H1 (cell line): ENCODE data around the gene KAT8. TPM values are rescaled to one million over a fixed set of nuclear protein-coding genes. Genes with fewer than 3 reads are reported as not detected.

ENCODE experiments used
- CTCF ChIA-PET: fragments of 300-600 bp; sonication (Branson Sonifier 250); formaldehyde crosslinking; loops from one replicate; lab custom pipeline; 2021; ENCODE audit not compliant: partially characterized antibody; lab: Charles Lee
- POLR2A ChIA-PET: fragments of 300-600 bp; sonication (Branson Sonifier 250); formaldehyde crosslinking; loops from one replicate; lab custom pipeline; 2021; ENCODE audit warnings: inconsistent platforms; ENCODE audit not compliant: partially characterized antibody; lab: Charles Lee
- DNase-seq, 2 experiments: peaks; one replicate each; pipeline versions ENCODE4 v3.0.0 to v3.0.0-alpha.2; 2010 to 2022; ENCODE audit warnings: low spot score in 2 of 2, low read depth in 1 of 2, mixed read lengths in 1 of 2
- FAIRE-seq: peaks from 2 replicates; lab custom pipeline; 2011; peaks lifted over from hg19 to GRCh38; lab: Jason Lieb, UNC
- H2AFZ ChIP-seq: 2 replicates; pipeline ENCODE4 v1.8.1; 2012; ENCODE audit warnings: low read length, inconsistent platforms
- H2AK5ac ChIP-seq: 2 replicates; pipeline ENCODE4 v1.6.1; 2013; ENCODE audit warnings: low read depth, low read length
- H2BK120ac ChIP-seq: replicated peaks from 2 replicates; pipeline ENCODE3; 2013; ENCODE audit warnings: low read depth, low read length, inconsistent platforms
- H2BK12ac ChIP-seq: 2 replicates; pipeline ENCODE4 v1.6.1; 2013; ENCODE audit warnings: low read depth, low read length
- H2BK15ac ChIP-seq: 2 replicates; pipeline ENCODE4 v1.6.1; 2013; ENCODE audit warnings: low read length
- H2BK20ac ChIP-seq: 2 replicates; pipeline ENCODE4 v1.6.1; 2013; ENCODE audit warnings: low read length
- H2BK5ac ChIP-seq: 2 replicates; pipeline ENCODE4 v1.6.1; 2013; ENCODE audit warnings: low read depth, low read length
- H3K14ac ChIP-seq: 2 replicates; pipeline ENCODE4 v1.6.1; 2013; ENCODE audit warnings: inconsistent platforms; ENCODE audit not compliant: insufficient read length
- H3K18ac ChIP-seq: 2 replicates; pipeline ENCODE4 v1.6.1; 2013; ENCODE audit warnings: low read length; ENCODE audit errors: extremely low read depth
- H3K23ac ChIP-seq: 2 replicates; pipeline ENCODE4 v1.6.1; 2013; ENCODE audit warnings: inconsistent platforms; ENCODE audit not compliant: insufficient read length
- H3K23me2 ChIP-seq: 2 replicates; pipeline ENCODE4 v1.6.1; 2013; ENCODE audit warnings: low read depth, low read length
- H3K27ac ChIP-seq: 2 replicates; pipeline ENCODE4 v1.6.1; 2011; ENCODE audit warnings: low read depth, low read length, inconsistent platforms
- H3K27me3 ChIP-seq, 4 experiments: replicated peaks in 1 of 4; 1 replicate in 1 of 4; 2 replicates in 3 of 4; pipeline versions ENCODE4 v1.6.1 to v1.8.1; 2011 to 2013; ENCODE audit warnings: low read length in 3 of 4, mild to moderate bottlenecking in 3 of 4, inconsistent platforms in 2 of 4, mixed read lengths in 2 of 4, moderate library complexity in 1 of 4; ENCODE audit not compliant: control insufficient read depth in 3 of 4, insufficient read depth in 3 of 4; ENCODE audit errors: extremely low read depth in 1 of 4
- H3K36me3 ChIP-seq, 4 experiments: 2 replicates each; pipeline versions ENCODE4 v1.6.1 to v1.8.1; 2011 to 2013; ENCODE audit warnings: mild to moderate bottlenecking in 4 of 4, low read length in 3 of 4, moderate library complexity in 2 of 4, control low read depth in 1 of 4, inconsistent platforms in 1 of 4; ENCODE audit not compliant: insufficient read depth in 4 of 4, control insufficient read depth in 2 of 4
- H3K4ac ChIP-seq: replicated peaks from 2 replicates; pipeline ENCODE3; 2013; ENCODE audit warnings: low read length, low read depth, mixed read lengths, inconsistent platforms; ENCODE audit not compliant: insufficient read length
- H3K4me1 ChIP-seq, 4 experiments: replicated peaks in 1 of 4; 1 replicate in 1 of 4; 2 replicates in 3 of 4; pipeline versions ENCODE4 v1.6.1 to v1.8.1; 2011 to 2013; ENCODE audit warnings: low read length in 3 of 4, inconsistent platforms in 2 of 4, mixed read lengths in 1 of 4; ENCODE audit not compliant: insufficient read depth in 4 of 4, control insufficient read depth in 3 of 4
- H3K4me2 ChIP-seq, 2 experiments: 2 replicates each; pipeline versions ENCODE4 v1.6.1 to v1.8.1; 2011 to 2013; ENCODE audit warnings: low read depth in 2 of 2, low read length in 2 of 2, control low read depth in 1 of 2, inconsistent platforms in 1 of 2, mild to moderate bottlenecking in 1 of 2; ENCODE audit not compliant: insufficient read depth in 1 of 2
- H3K4me3 ChIP-seq, 4 experiments: fragments of 200-600, 300-600 bp in 1 of 4; sonication (generic), shearing (Covaris generic), sonication (Bioruptor Twin) in 1 of 4; 2 replicates each; pipeline versions ENCODE4 v1.5.1 to v1.8.1; 2011 to 2016; ENCODE audit warnings: low read length in 4 of 4, low read depth in 3 of 4, control low read depth in 2 of 4, inconsistent platforms in 2 of 4, mild to moderate bottlenecking in 2 of 4, mixed read lengths in 1 of 4, moderate library complexity in 1 of 4; ENCODE audit not compliant: insufficient read depth in 2 of 4; ENCODE audit errors: extremely low read depth in 1 of 4
- H3K56ac ChIP-seq: replicated peaks from 2 replicates; pipeline ENCODE3; 2013; ENCODE audit warnings: low read depth, mild to moderate bottlenecking, mixed read lengths, low read length, inconsistent platforms; ENCODE audit not compliant: insufficient read length
- H3K79me1 ChIP-seq: 2 replicates; pipeline ENCODE4 v1.6.1; 2013; ENCODE audit warnings: low read depth, low read length, control low read depth
- H3K79me2 ChIP-seq, 2 experiments: 2 replicates each; pipeline versions ENCODE4 v1.6.1 to v1.8.1; 2012 to 2013; ENCODE audit warnings: low read length in 2 of 2, mild to moderate bottlenecking in 2 of 2, inconsistent platforms in 1 of 2; ENCODE audit not compliant: insufficient read depth in 2 of 2, control insufficient read depth in 1 of 2
- H3K9ac ChIP-seq, 4 experiments: replicated peaks in 1 of 4; 1 replicate in 1 of 4; 2 replicates in 3 of 4; pipeline versions ENCODE4 v1.6.1 to v1.8.1; 2011 to 2013; ENCODE audit warnings: low read depth in 3 of 4, low read length in 3 of 4, control low read depth in 2 of 4, mild to moderate bottlenecking in 2 of 4, moderate library complexity in 2 of 4, inconsistent platforms in 1 of 4; ENCODE audit errors: extremely low read depth in 1 of 4
- H3K9me3 ChIP-seq, 2 experiments: 2 replicates each; pipeline versions ENCODE4 v1.6.1 to v1.8.1; 2012 to 2013; ENCODE audit warnings: mild to moderate bottlenecking in 2 of 2, moderate library complexity in 2 of 2, control low read depth in 1 of 2, inconsistent platforms in 1 of 2, low read depth in 1 of 2, low read length in 1 of 2, mixed read lengths in 1 of 2; ENCODE audit not compliant: insufficient read depth in 2 of 2
- H4K20me1 ChIP-seq, 2 experiments: replicated peaks in 1 of 2; 2 replicates each; pipeline versions ENCODE3 to v1.8.1; 2011 to 2013; ENCODE audit warnings: inconsistent platforms in 2 of 2, low read length in 2 of 2, mild to moderate bottlenecking in 1 of 2; ENCODE audit not compliant: insufficient read depth in 2 of 2, control insufficient read depth in 1 of 2
- H4K5ac ChIP-seq: 2 replicates; pipeline ENCODE4 v1.6.1; 2013; ENCODE audit warnings: low read length, low read depth, mixed read lengths, inconsistent platforms; ENCODE audit not compliant: insufficient read length
- H4K8ac ChIP-seq: 2 replicates; pipeline ENCODE4 v1.8.0; 2013; ENCODE audit warnings: mild to moderate bottlenecking, moderate library complexity, low read length, inconsistent platforms; ENCODE audit not compliant: insufficient read depth; ENCODE audit errors: extremely low read depth
- H4K91ac ChIP-seq: replicated peaks from 2 replicates; pipeline ENCODE3; 2013; ENCODE audit warnings: low read length, mixed read lengths, inconsistent platforms; ENCODE audit not compliant: insufficient read length
- BACH1 ChIP-seq: IDR thresholded peaks from 2 replicates; pipeline ENCODE4 v1.6.1; 2012; ENCODE audit warnings: low read length, improper control_type of control experiment
- HDAC2 ChIP-seq, 2 experiments: fragments of 300-600 bp in 1 of 2; sonication (generic) in 1 of 2; IDR thresholded peaks; 2 replicates each; pipeline ENCODE4 v1.6.1; 2011 to 2012; ENCODE audit warnings: low read depth in 2 of 2, low read length in 2 of 2, mild to moderate bottlenecking in 2 of 2, moderate library complexity in 2 of 2, borderline replicate concordance in 1 of 2, inconsistent platforms in 1 of 2
- KDM5A ChIP-seq: fragments of 200-600 bp; IDR thresholded peaks from 2 replicates; pipeline ENCODE4 v1.7.1; 2012; ENCODE audit warnings: mild to moderate bottlenecking, low read length, inconsistent platforms, mixed read lengths
- NANOG ChIP-seq: IDR thresholded peaks from 2 replicates; pipeline ENCODE4 v1.6.1; 2011; ENCODE audit warnings: low read length, low read depth, mild to moderate bottlenecking, inconsistent platforms; ENCODE audit not compliant: insufficient read depth, poor library complexity, severe bottlenecking
- RFX5 ChIP-seq: IDR thresholded peaks from 2 replicates; pipeline ENCODE4 v1.6.1; 2011; ENCODE audit warnings: low read depth, low read length, improper control_type of control experiment, borderline replicate concordance
- WGBS, 2 experiments: shearing (Covaris generic) in 1 of 2; methylation state at CpG; one replicate each; pipeline versions ENCODE4 v1.1.6 to v1.1.7; 2013 to 2015; ENCODE audit warnings: low lambda C conversion rate in 2 of 2, mixed read lengths in 2 of 2, inconsistent platforms in 1 of 2, low coverage in 1 of 2, missing lambda C conversion rate in 1 of 2; ENCODE audit not compliant: insufficient replicate concordance in 2 of 2, insufficient coverage in 1 of 2, insufficient read length in 1 of 2; ENCODE audit errors: extremely low coverage in 1 of 2, missing lambda C conversion rate in 1 of 2; 5-methylcytosine and 5-hydroxymethylcytosine counted together
- polyA plus RNA-seq, 7 experiments: library from polyadenylated mRNA; depleted of rRNA in 3 of 7; stranded (reverse) in 5 of 7; unstranded in 2 of 7; fragments of >200 nt in 5 of 7; fragments of 200-250 nt in 2 of 7; gene quantifications; 1 replicate in 5 of 7; 2 replicates in 1 of 7; 4 replicates in 1 of 7; pipeline versions ENCODE4 v1.2.1 to v1.2.3, GENCODE V29; 2011 to 2013; ENCODE audit warnings: missing spikeins in 2 of 7, mixed read lengths in 2 of 7
- total RNA-seq: library from RNA; stranded (reverse); fragmentation: NEBNext Ultra II Directional; extraction: Animal tissue kit (Norgen Biotek cat#: 25700); gene quantifications from 2 replicates; pipeline ENCODE4 v1.2.1, GENCODE V29; 2021

KAT8 gene
- total and polyA plus RNA-seq, 2 of the 8 experiments (the other 6 are each of a cell fraction or from before 2014, with no cell fraction given), result 52.6 to 61.6 TPM

- Histone ChIP-seq H2AFZ (no peak overlapping the region), H3K4ac (no peak overlapping the region), H2BK20ac (no peak overlapping the region), H3K27me3 (no peaks in the 10 kb centered on the region), H2BK120ac (no peak overlapping the region), H2BK15ac (no peak overlapping the region), H3K18ac (no peak overlapping the region), H3K9ac (no peak overlapping the region), H2BK5ac (no peak overlapping the region), H3K4me3 (no peak overlapping the region), H4K20me1 (no peaks in the 10 kb centered on the region), H3K27ac (no peak overlapping the region), H4K91ac (no peak overlapping the region), H4K5ac (no peak overlapping the region), H3K4me1 (no peaks in the 10 kb centered on the region), H3K23me2 (no peaks in the 10 kb centered on the region), H2BK12ac (no peak overlapping the region), H3K4me2 (no peak overlapping the region), H3K23ac (no peak overlapping the region), H2AK5ac (no peak overlapping the region), H3K79me1 (no peaks in the 10 kb centered on the region), H3K79me2 (no peaks in the 10 kb centered on the region), H4K8ac (no peak overlapping the region), H3K14ac (no peak overlapping the region), H3K9me3 (no peaks in the 10 kb centered on the region), H3K36me3 (no peaks in the 10 kb centered on the region), H3K56ac (no peak overlapping the region)
- TF ChIP-seq KDM5A (no peak), BACH1 (no peak), RFX5 (no peak), HDAC2 (IDR thresholded peaks at IDR 0.05; ENCODE audit: borderline replicate concordance in 1 of 2, low read depth in 2 of 2, low read length in 2 of 2) (no peak), NANOG (no peak)
- FAIRE-seq (no peak), DNase-seq (no peak)
- CTCF ChIA-PET, result interaction anchor here (0.6 to 7.2 kb wide), 7 partner anchors 9 to 62 kb away, joined by 3 to 56 read pairs (median 6); no protein-coding TSS in a partner anchor
- POLR2A ChIA-PET, result interaction anchor here (0.7 to 3.4 kb wide), 7 partner anchors 9 to 39 kb away, joined by 3 to 22 read pairs (median 4); partner anchors contain the start of gene FUS
- 89% methylated on average over 8 of the region's 8 CpGs; no CpG with 5 or more reads in 1 of the 2 experiments for WGBS, 2 experiments
Measured at GRCh38 chr16:31157136-31157535, 39.7 kb downstream of the KAT8 start.
